HG03196 (cell line): ENCODE measurements around the gene MRTFA.
"Not testable (repeated sequence)": the region's sequence is repeated elsewhere in the genome, so short reads cannot be mapped to it uniquely, and the experiment has no call there.

Experiments used
- ATAC-seq: cut with Tn5 transposase; IDR thresholded peaks from one replicate; pipeline ENCODE4 v1.9.1; 2021; ENCODE audit not compliant: unreplicated experiment

The MRTFA gene

GRCh38 chr22:40636380-40637182 is at the start of gene MRTFA:
MRTFA (minus strand) TSS chr22:40636719.
- ATAC-seq: peak; percentile 89

GRCh38 chr22:40685406-40685805 is 48.9 kb upstream of the MRTFA start:
- no peak for ATAC-seq

GRCh38 chr22:40684728-40685127 is 48.2 kb upstream of the MRTFA start:
- ATAC-seq: no peak

GRCh38 chr22:40681451-40681850 is 44.9 kb upstream of the MRTFA start:
- ATAC-seq: no peak

- ATAC-seq: no peak
Measured at GRCh38 chr22:40680819-40681183, 44.3 kb upstream of the MRTFA start.

- no peak for ATAC-seq
Measured at GRCh38 chr22:40679964-40680818, 43.7 kb upstream of the MRTFA start.

- ATAC-seq: no peak
Measured at GRCh38 chr22:40679249-40679963, 42.9 kb upstream of the MRTFA start, which contains the start of gene MCHR1. MCHR1 (plus strand) TSS chr22:40679484; CDS start chr22:40679653, 169 bp downstream.

- no peak for ATAC-seq
Measured at GRCh38 chr22:40678493-40679248, 42.2 kb upstream of the MRTFA start.

- no peak for ATAC-seq
Measured at GRCh38 chr22:40676644-40677043, 40.1 kb upstream of the MRTFA start.

- ATAC-seq: not testable (repeated sequence)
Measured at GRCh38 chr22:40676166-40676565, 39.6 kb upstream of the MRTFA start.

GRCh38 chr22:40674274-40674673 is 37.8 kb upstream of the MRTFA start:
- no peak for ATAC-seq

- ATAC-seq: no peak
Measured at GRCh38 chr22:40673017-40673416, 36.5 kb upstream of the MRTFA start.

- no peak for ATAC-seq
Measured at GRCh38 chr22:40671796-40672360, 35.4 kb upstream of the MRTFA start.

GRCh38 chr22:40671369-40671768 is 34.9 kb upstream of the MRTFA start:
- no peak for ATAC-seq

GRCh38 chr22:40670058-40670457 is 33.5 kb upstream of the MRTFA start:
- no peak for ATAC-seq

GRCh38 chr22:40668611-40669411 is 32.3 kb upstream of the MRTFA start:
- ATAC-seq: no peak

- ATAC-seq: no peak
Measured at GRCh38 chr22:40666151-40666848, 29.8 kb upstream of the MRTFA start.

- no peak for ATAC-seq
Measured at GRCh38 chr22:40665312-40665711, 28.8 kb upstream of the MRTFA start.

- ATAC-seq: no peak
Measured at GRCh38 chr22:40661671-40662070, 25.2 kb upstream of the MRTFA start.
